K562 (cell line): Measurements from ENCODE around the gene IL12RB1. TPM values are rescaled to one million over a fixed set of nuclear protein-coding genes. Genes with fewer than 3 reads are reported as not detected.

Experiments used
- CEBPZ ChIP-seq: fragments of 150-350 bp; IDR thresholded peaks from 2 replicates; pipeline ENCODE4 v1.6.1; 2014; ENCODE audit warnings: low read depth, mild to moderate bottlenecking, low read length, borderline replicate concordance
- DMBX1 ChIP-seq: fragments of 250-450 bp; sonication (Bioruptor Pico); IDR thresholded peaks from 2 replicates; pipeline ENCODE4 v1.8.0; 2022; ENCODE audit warnings: inconsistent platforms, mild to moderate bottlenecking, moderate library complexity, borderline replicate concordance
- FOXO4 ChIP-seq: fragments of 450-650 bp; formaldehyde crosslinking; IDR thresholded peaks from 2 replicates; pipeline ENCODE4 v1.4.0; 2020; ENCODE audit warnings: mild to moderate bottlenecking, moderate library complexity
- IRF2 ChIP-seq: sonication (generic); formaldehyde crosslinking; IDR thresholded peaks from 2 replicates; pipeline ENCODE4 v1.8.1; 2022; ENCODE audit warnings: mild to moderate bottlenecking, missing genetic modification reagents
- L3MBTL2 ChIP-seq: fragments of 450-650 bp; IDR thresholded peaks from 2 replicates; pipeline ENCODE4 v1.6.1; 2016; ENCODE audit warnings: mild to moderate bottlenecking, moderate library complexity
- MIER1 ChIP-seq: fragments of 450-650 bp; IDR thresholded peaks from 2 replicates; pipeline ENCODE4 v1.6.1; 2016; ENCODE audit warnings: antibody characterized with exemption, mild to moderate bottlenecking, low read depth
- MITF ChIP-seq: IDR thresholded peaks from 2 replicates; pipeline ENCODE4 v1.6.1; 2014; ENCODE audit warnings: antibody characterized with exemption
- MXD1 ChIP-seq: fragments of 250-450 bp; sonication (Bioruptor Pico); IDR thresholded peaks from 2 replicates; pipeline ENCODE4 v1.8.0; 2021; ENCODE audit warnings: borderline replicate concordance, mild to moderate bottlenecking, moderate library complexity; ENCODE audit not compliant: poor library complexity, severe bottlenecking
- PTBP1 ChIP-seq: fragments of 200-400 bp; formaldehyde crosslinking; IDR thresholded peaks from 2 replicates; pipeline ENCODE4 v1.6.1; 2017; ENCODE audit warnings: low read depth, low read length
- RBBP5 ChIP-seq: fragments of 200-600 bp; sonication (generic); IDR thresholded peaks from 2 replicates; pipeline ENCODE4 v1.6.1; 2012; ENCODE audit warnings: borderline replicate concordance, mild to moderate bottlenecking, low read length, control low read depth, inconsistent platforms; ENCODE audit not compliant: insufficient read depth, poor library complexity, severe bottlenecking
- RFX5 ChIP-seq: IDR thresholded peaks from 2 replicates; pipeline ENCODE4 v1.6.1; 2011; ENCODE audit warnings: low read depth, mild to moderate bottlenecking, improper control_type of control experiment, low read length
- STAT5B ChIP-seq: fragments of 250-450 bp; sonication (Bioruptor Pico); IDR thresholded peaks from 2 replicates; pipeline ENCODE4 v1.8.0; 2021; ENCODE audit warnings: mild to moderate bottlenecking, inconsistent platforms
- ZHX1 ChIP-seq: fragments of 150-350 bp; conservative IDR thresholded peaks from 2 replicates; pipeline ENCODE4 v1.6.1; 2014; ENCODE audit warnings: low read length
- ZNF146 ChIP-seq: IDR thresholded peaks from one replicate; pipeline ENCODE4 v1.6.1; 2018; ENCODE audit warnings: missing compliant biosample characterization; ENCODE audit not compliant: unreplicated experiment
- ZNF165 ChIP-seq: fragments of 250-450 bp; sonication (Bioruptor Pico); IDR thresholded peaks from 2 replicates; pipeline ENCODE4 v1.4.0; 2020; ENCODE audit warnings: borderline replicate concordance
- ZNF175 ChIP-seq: fragments of 200-800 bp; sonication (Bioruptor generic); IDR thresholded peaks from 2 replicates; pipeline ENCODE4 v1.6.1; 2016; ENCODE audit warnings: low read depth, mild to moderate bottlenecking, missing genetic modification characterization, missing compliant biosample characterization
- ZNF3 ChIP-seq: fragments of 250-450 bp; sonication (Bioruptor Pico); IDR thresholded peaks from 2 replicates; pipeline ENCODE4 v1.5.0; 2021; ENCODE audit warnings: mild to moderate bottlenecking, moderate library complexity
- ZNF76 ChIP-seq: fragments of 250-450 bp; sonication (Bioruptor Pico); IDR thresholded peaks from 2 replicates; pipeline ENCODE4 v1.4.0; 2020; ENCODE audit warnings: mild to moderate bottlenecking, moderate library complexity, borderline replicate concordance
- polyA plus RNA-seq, 8 experiments: library from polyadenylated mRNA; depleted of rRNA in 4 of 8; stranded (reverse) in 5 of 8; unstranded in 3 of 8; fragments of >200 nt; fragmentation: Nextera tagmentation in 2 of 8; fragmentation: Illumina TruSeq in 1 of 8; extraction: Ambion mirVana in 2 of 8; extraction: Trizol in 1 of 8; gene quantifications; 2 replicates each; pipeline versions ENCODE4 v1.2.1 to v1.2.3, GENCODE V29; 2011 to 2014; ENCODE audit warnings: inconsistent platforms in 1 of 8, missing spikeins in 1 of 8
- total RNA-seq, 7 experiments: library from RNA; depleted of rRNA in 6 of 7; stranded (reverse); fragments of >200 nt in 6 of 7; fragmentation: Illumina TruSeq in 2 of 7; extraction: Trizol in 2 of 7; gene quantifications; 2 replicates each; pipeline versions ENCODE4 v1.2.1 to v1.2.3, GENCODE V29; 2011 to 2021; ENCODE audit warnings: low replicate concordance in 1 of 7

Gene IL12RB1
- total and polyA plus RNA-seq, 9 of the 15 experiments (the other 6 are each of a cell fraction or from before 2014, with no cell fraction given) = 0.04 to 0.07 (median 0.06) TPM; not detected in 5

GRCh38 chr19:18117692-18118378 lies 31.1 kb upstream of the IL12RB1 start (continued):
- TF ChIP-seq ZNF165 (CRISPR knock-in tag) = no peak
- TF ChIP-seq MITF = no peak
- no peak for TF ChIP-seq ZNF175 (CRISPR knock-in tag)
- no peak for TF ChIP-seq PTBP1
- peak; percentile 62; the same call in 1 of the 2 replicates for TF ChIP-seq L3MBTL2
- no peak for TF ChIP-seq MXD1 (CRISPR knock-in tag)
- no peak for TF ChIP-seq ZNF3 (CRISPR knock-in tag)
- TF ChIP-seq ZNF76 (CRISPR knock-in tag) = no peak
- TF ChIP-seq MIER1 = no peak
- TF ChIP-seq ZNF146 (CRISPR knock-in tag) = no peak
- 0 out of 2 replicates have a peak, but pooled peaks have one; percentile 63 for TF ChIP-seq ZHX1
- no peak for TF ChIP-seq FOXO4 (CRISPR knock-in tag)
- no peak for TF ChIP-seq DMBX1 (CRISPR knock-in tag)
- no peak for TF ChIP-seq CEBPZ
- TF ChIP-seq STAT5B (CRISPR knock-in tag) = no peak
- no peak for TF ChIP-seq RFX5
- peak; percentile 38 for TF ChIP-seq RBBP5
- TF ChIP-seq IRF2 (CRISPR knock-in tag) = no peak
